DOHH2 (cell line): ENCODE results near the gene PNPLA5.

Experiments
- H3F3A ChIP-seq: fragments of 200-600 bp; sonication (generic), shearing (Covaris generic); 2 replicates; pipeline ENCODE4 v1.6.0; 2016; ENCODE audit warnings: antibody characterized with exemption, mild to moderate bottlenecking; ENCODE audit not compliant: control insufficient read depth, insufficient read depth
- H3K27ac ChIP-seq: fragments of 200-600 bp; sonication (generic); 2 replicates; pipeline ENCODE4 v1.5.1; 2014; ENCODE audit warnings: low read depth, mild to moderate bottlenecking, low read length, moderate library complexity
- H3K27me3 ChIP-seq: fragments of 200-600 bp; sonication (generic); 2 replicates; pipeline ENCODE4 v1.6.1; 2014; ENCODE audit warnings: mild to moderate bottlenecking, low read length, mixed read lengths; ENCODE audit not compliant: control insufficient read depth
- H3K36me3 ChIP-seq: fragments of 200-600 bp; sonication (generic); 2 replicates; pipeline ENCODE4 v1.6.1; 2014; ENCODE audit warnings: mild to moderate bottlenecking, low read length, moderate library complexity, mixed read lengths; ENCODE audit not compliant: control insufficient read depth
- H3K4me1 ChIP-seq: fragments of 200-600 bp; sonication (generic); 2 replicates; pipeline ENCODE4 v1.6.1; 2014; ENCODE audit warnings: mild to moderate bottlenecking, low read length, mixed read lengths; ENCODE audit not compliant: control insufficient read depth
- H3K4me2 ChIP-seq: fragments of 200-600 bp; sonication (generic); 2 replicates; pipeline ENCODE4 v1.6.0; 2014; ENCODE audit warnings: mild to moderate bottlenecking, low read length, moderate library complexity
- H3K4me3 ChIP-seq: fragments of 200-600 bp; sonication (generic); 2 replicates; pipeline ENCODE4 v1.5.1; 2014; ENCODE audit warnings: mild to moderate bottlenecking, low read length, mixed read lengths
- H3K79me2 ChIP-seq: fragments of 200-600 bp; sonication (generic); 2 replicates; pipeline ENCODE4 v1.6.1; 2014; ENCODE audit warnings: mild to moderate bottlenecking, low read length, mixed read lengths; ENCODE audit not compliant: control insufficient read depth
- H3K9me2 ChIP-seq: fragments of 200-600 bp; sonication (generic); replicated peaks from 2 replicates; pipeline ENCODE4 v1.6.1; 2014; ENCODE audit warnings: mild to moderate bottlenecking, low read length, mixed read lengths; ENCODE audit not compliant: control insufficient read depth
- H3K9me3 ChIP-seq: fragments of 200-600 bp; sonication (generic); 2 replicates; pipeline ENCODE4 v1.6.1; 2014; ENCODE audit warnings: antibody characterized with exemption, low read length, mixed read lengths; ENCODE audit not compliant: control insufficient read depth, insufficient read depth
- H4K20me1 ChIP-seq: fragments of 200-600 bp; sonication (generic); 2 replicates; pipeline ENCODE4 v1.6.0; 2014; ENCODE audit warnings: low read depth, mild to moderate bottlenecking, antibody characterized with exemption, low read length, moderate library complexity; ENCODE audit not compliant: control insufficient read depth, insufficient read depth
- EZH2phosphoT487 ChIP-seq: fragments of 200-600 bp; sonication (generic); IDR thresholded peaks from 2 replicates; pipeline ENCODE4 v1.6.1; 2017; ENCODE audit warnings: borderline replicate concordance, mild to moderate bottlenecking, antibody characterized with exemption, low read length, moderate library complexity, mixed read lengths
- TF ChIP-seq, protein P1 (sequence below): fragments of 200-600 bp; sonication (generic); IDR thresholded peaks from one replicate; pipeline ENCODE4 v1.5.1; 2014; ENCODE audit warnings: antibody characterized with exemption, mild to moderate bottlenecking, low read depth, low read length; ENCODE audit not compliant: poor library complexity, severe bottlenecking

The PNPLA5 gene

GRCh38 chr22:43883012-43883661, 8.7 kb downstream of the PNPLA5 start:
- no peaks in the 10 kb centered on the region for H3K9me3 ChIP-seq
- H3K4me3 ChIP-seq: no peak overlapping the region
- H3K27ac ChIP-seq: no peak overlapping the region
- no peak overlapping the region for H3K4me2 ChIP-seq
- H4K20me1 ChIP-seq: no peaks in the 10 kb centered on the region
- no peaks in the 10 kb centered on the region for H3K27me3 ChIP-seq
- H3K4me1 ChIP-seq: peaks cover 8% of the 10 kb centered on the region
- no peaks in the 10 kb centered on the region for H3K36me3 ChIP-seq
- H3F3A ChIP-seq: no peaks in the 10 kb centered on the region
- no peak for TF ChIP-seq EZH2phosphoT487
- TF ChIP-seq, protein P1, sequence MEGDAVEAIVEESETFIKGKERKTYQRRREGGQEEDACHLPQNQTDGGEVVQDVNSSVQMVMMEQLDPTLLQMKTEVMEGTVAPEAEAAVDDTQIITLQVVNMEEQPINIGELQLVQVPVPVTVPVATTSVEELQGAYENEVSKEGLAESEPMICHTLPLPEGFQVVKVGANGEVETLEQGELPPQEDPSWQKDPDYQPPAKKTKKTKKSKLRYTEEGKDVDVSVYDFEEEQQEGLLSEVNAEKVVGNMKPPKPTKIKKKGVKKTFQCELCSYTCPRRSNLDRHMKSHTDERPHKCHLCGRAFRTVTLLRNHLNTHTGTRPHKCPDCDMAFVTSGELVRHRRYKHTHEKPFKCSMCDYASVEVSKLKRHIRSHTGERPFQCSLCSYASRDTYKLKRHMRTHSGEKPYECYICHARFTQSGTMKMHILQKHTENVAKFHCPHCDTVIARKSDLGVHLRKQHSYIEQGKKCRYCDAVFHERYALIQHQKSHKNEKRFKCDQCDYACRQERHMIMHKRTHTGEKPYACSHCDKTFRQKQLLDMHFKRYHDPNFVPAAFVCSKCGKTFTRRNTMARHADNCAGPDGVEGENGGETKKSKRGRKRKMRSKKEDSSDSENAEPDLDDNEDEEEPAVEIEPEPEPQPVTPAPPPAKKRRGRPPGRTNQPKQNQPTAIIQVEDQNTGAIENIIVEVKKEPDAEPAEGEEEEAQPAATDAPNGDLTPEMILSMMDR: peak; percentile 95
- no peaks in the 10 kb centered on the region for H3K79me2 ChIP-seq
- H3K9me2 ChIP-seq: no peaks in the 10 kb centered on the region

DNA sequence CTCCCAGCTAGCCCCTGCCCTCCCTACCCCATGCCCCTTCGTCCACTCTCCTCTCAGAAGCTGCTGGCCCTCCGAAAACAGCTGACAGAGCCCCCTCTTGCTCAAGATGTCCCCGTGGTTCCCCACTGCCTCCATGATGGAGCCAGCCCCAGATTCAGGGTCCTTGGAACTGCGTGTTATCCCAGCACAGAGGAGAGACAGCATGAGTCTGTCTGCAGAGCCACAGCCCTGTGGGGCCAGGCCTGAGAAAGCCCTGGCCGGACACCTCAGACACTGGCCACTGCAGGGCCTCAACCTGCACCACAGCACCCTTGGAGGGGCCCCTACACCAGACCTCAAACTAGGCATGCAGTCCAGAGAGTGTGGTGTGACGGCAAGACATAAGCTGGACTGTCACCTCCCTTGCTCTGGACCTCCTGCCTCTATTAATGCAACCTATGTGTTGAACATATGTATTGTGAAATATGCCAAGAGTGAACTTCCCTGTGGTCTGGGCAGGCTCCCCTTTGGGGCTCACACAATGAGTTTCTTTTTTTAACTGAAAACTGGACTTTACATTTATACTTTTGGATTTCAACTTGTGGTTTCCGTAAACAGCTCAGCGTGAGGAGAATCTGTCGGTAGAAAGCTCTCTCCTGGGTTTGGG, 9.6 kb downstream of the PNPLA5 start:
- H3K36me3 ChIP-seq: no peaks in the 10 kb centered on the region
- H3K27me3 ChIP-seq: no peaks in the 10 kb centered on the region
- no peak overlapping the region for H3K27ac ChIP-seq
- H3F3A ChIP-seq: no peaks in the 10 kb centered on the region
- H4K20me1 ChIP-seq: no peaks in the 10 kb centered on the region
- no peaks in the 10 kb centered on the region for H3K9me3 ChIP-seq
- H3K4me1 ChIP-seq: peaks cover 8% of the 10 kb centered on the region
- no peak overlapping the region for H3K4me3 ChIP-seq
- H3K4me2 ChIP-seq: no peak overlapping the region
- no peaks in the 10 kb centered on the region for H3K9me2 ChIP-seq
- H3K79me2 ChIP-seq: no peaks in the 10 kb centered on the region
- TF ChIP-seq, protein P1: no peak
- no peak for TF ChIP-seq EZH2phosphoT487

GRCh38 chr22:43881091-43882061, 10.4 kb downstream of the PNPLA5 start:
- TF ChIP-seq EZH2phosphoT487: no peak
- TF ChIP-seq, protein P1: no peak
- no peak overlapping the region for H3K4me3 ChIP-seq

More at GRCh38 chr22:43881091-43882061, 10.4 kb downstream of the PNPLA5 start:
- no peaks in the 10 kb centered on the region for H3F3A ChIP-seq
- no peaks in the 10 kb centered on the region for H3K79me2 ChIP-seq
- peaks cover 8% of the 10 kb centered on the region for H3K4me1 ChIP-seq
- H3K27ac ChIP-seq: no peak overlapping the region
- no peak overlapping the region for H3K4me2 ChIP-seq
- no peaks in the 10 kb centered on the region for H3K36me3 ChIP-seq
- no peaks in the 10 kb centered on the region for H3K9me3 ChIP-seq
- H3K9me2 ChIP-seq: no peaks in the 10 kb centered on the region
- H4K20me1 ChIP-seq: no peaks in the 10 kb centered on the region
- no peaks in the 10 kb centered on the region for H3K27me3 ChIP-seq
